Measurements from ENCODE around the gene PEMT.

PEMT gene

GRCh38 chr17:17538417-17539391 lies 52.8 kb downstream of the PEMT start:
- TF ChIP-seq CTCF (IDR thresholded peaks at IDR 0.05; ENCODE audit: extremely low read depth, insufficient read depth, missing control alignments) = no peak
- in situ Hi-C loops (cut with MboI; ENCODE audit: low pct_unique_long_range_greater_than_20kb, low sequenced_read_pairs, unreplicated experiment) = no loop called here
- no peak for DNase-seq (ENCODE audit: low spot score)

GRCh38 chr17:17537311-17538099 lies 54.0 kb downstream of the PEMT start:
- DNase-seq (ENCODE audit: low spot score) = no peak
- in situ Hi-C loops (cut with MboI; ENCODE audit: low pct_unique_long_range_greater_than_20kb, low sequenced_read_pairs, unreplicated experiment) = no loop called here
- no peak for TF ChIP-seq CTCF (IDR thresholded peaks at IDR 0.05; ENCODE audit: extremely low read depth, insufficient read depth, missing control alignments)

DNA sequence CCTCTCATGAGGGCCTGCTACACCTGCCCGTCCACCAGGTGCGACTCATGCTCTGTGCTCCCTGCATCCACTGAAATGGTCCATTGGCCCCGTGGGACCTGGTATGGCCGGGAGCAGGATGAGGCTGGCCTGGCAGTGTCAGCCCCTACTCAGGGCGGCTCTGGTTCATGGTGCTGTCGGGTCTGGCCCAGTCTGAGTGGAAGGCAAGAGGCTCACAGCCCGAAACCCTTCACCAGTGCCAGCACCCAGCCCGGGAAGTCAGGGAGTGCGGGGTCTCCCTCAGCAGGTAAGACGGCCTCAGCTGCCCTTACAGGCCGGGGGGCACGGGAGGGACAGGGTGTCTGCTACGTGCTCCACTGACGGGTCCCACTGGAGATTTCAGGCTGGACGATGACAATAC lies 54.8 kb downstream of the PEMT start:
- DNase-seq (ENCODE audit: low spot score) = no peak
- no peak for TF ChIP-seq CTCF (IDR thresholded peaks at IDR 0.05; ENCODE audit: extremely low read depth, insufficient read depth, missing control alignments)
- in situ Hi-C loops (cut with MboI; ENCODE audit: low pct_unique_long_range_greater_than_20kb, low sequenced_read_pairs, unreplicated experiment) = no loop called here

DNA sequence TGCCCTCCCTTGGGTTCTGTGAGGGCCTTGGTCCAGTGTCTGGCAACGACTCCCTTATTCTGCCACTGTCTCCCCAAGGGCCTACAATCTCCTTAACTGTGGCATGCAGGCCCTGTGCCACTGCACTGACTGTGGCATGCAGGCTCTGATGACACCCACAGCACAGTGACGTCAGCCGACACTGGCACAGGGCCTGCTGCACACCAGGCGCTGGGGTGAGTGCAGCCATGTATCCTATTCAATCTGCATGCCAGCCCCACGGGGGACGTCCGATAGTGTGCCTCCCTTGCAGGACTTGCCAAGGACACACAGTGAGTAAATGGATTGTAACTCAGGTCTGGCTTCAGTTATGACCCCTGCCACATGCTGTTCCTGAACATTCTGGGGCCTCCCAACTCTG lies 55.6 kb downstream of the PEMT start:
- in situ Hi-C loops (cut with MboI; ENCODE audit: low pct_unique_long_range_greater_than_20kb, low sequenced_read_pairs, unreplicated experiment) = no loop called here
- DNase-seq (ENCODE audit: low spot score) = no peak
- TF ChIP-seq CTCF (IDR thresholded peaks at IDR 0.05; ENCODE audit: extremely low read depth, insufficient read depth, missing control alignments) = no peak

GRCh38 chr17:17533901-17534441 lies 57.5 kb downstream of the PEMT start:
- in situ Hi-C loops (cut with MboI; ENCODE audit: low pct_unique_long_range_greater_than_20kb, low sequenced_read_pairs, unreplicated experiment) = no loop called here
- no peak for DNase-seq (ENCODE audit: low spot score)
- no peak for TF ChIP-seq CTCF (IDR thresholded peaks at IDR 0.05; ENCODE audit: extremely low read depth, insufficient read depth, missing control alignments)

- DNase-seq (ENCODE audit: low spot score) = no peak
- TF ChIP-seq CTCF (IDR thresholded peaks at IDR 0.05; ENCODE audit: extremely low read depth, insufficient read depth, missing control alignments) = no peak
- in situ Hi-C loops (cut with MboI; ENCODE audit: low pct_unique_long_range_greater_than_20kb, low sequenced_read_pairs, unreplicated experiment) = no loop called here
Measured at GRCh38 chr17:17532991-17533390, 58.5 kb downstream of the PEMT start.
